KMS-11 (cell line): Measurements from ENCODE around the gene PIK3IP1.

Experiments used
- H2AFZ ChIP-seq: fragments of 200-600 bp; sonication (generic); 2 replicates; pipeline ENCODE4 v1.6.1; 2016; ENCODE audit warnings: antibody characterized with exemption, mixed run types, low read depth
- H3K27ac ChIP-seq: fragments of 200-600 bp; sonication (generic); 2 replicates; pipeline ENCODE4 v1.6.1; 2016; ENCODE audit warnings: mild to moderate bottlenecking, mixed run types
- H3K27me3 ChIP-seq: fragments of 200-600 bp; sonication (generic); 2 replicates; pipeline ENCODE4 v1.6.1; 2017; ENCODE audit warnings: mild to moderate bottlenecking, low read depth, mixed run types, moderate library complexity; ENCODE audit not compliant: insufficient read depth
- H3K36me3 ChIP-seq: fragments of 200-600 bp; sonication (generic); 2 replicates; pipeline ENCODE4 v1.6.1; 2017; ENCODE audit warnings: mild to moderate bottlenecking, mixed run types; ENCODE audit not compliant: insufficient read depth
- H3K4me1 ChIP-seq: fragments of 200-600 bp; sonication (generic); 2 replicates; pipeline ENCODE4 v1.6.1; 2016; ENCODE audit warnings: mild to moderate bottlenecking, low read depth, mixed run types; ENCODE audit not compliant: poor library complexity, severe bottlenecking
- H3K4me2 ChIP-seq: fragments of 200-600 bp; sonication (generic); 2 replicates; pipeline ENCODE4 v1.7.0; 2016; ENCODE audit warnings: mild to moderate bottlenecking, mixed run types
- H3K4me3 ChIP-seq: fragments of 200-600 bp; sonication (generic); IDR thresholded peaks from 2 replicates; pipeline ENCODE4 v1.6.1; 2017; ENCODE audit warnings: low read depth, low read length, mixed read lengths; ENCODE audit not compliant: insufficient read depth
- H3K79me2 ChIP-seq: fragments of 200-600 bp; sonication (generic); 2 replicates; pipeline ENCODE4 v1.6.1; 2016; ENCODE audit warnings: low read depth, mixed run types; ENCODE audit not compliant: insufficient read depth
- H3K9ac ChIP-seq: fragments of 200-600 bp; sonication (generic); 2 replicates; pipeline ENCODE4 v1.6.1; 2016; ENCODE audit warnings: mild to moderate bottlenecking, mixed run types
- H4K20me1 ChIP-seq: fragments of 200-600 bp; sonication (generic); 2 replicates; pipeline ENCODE4 v1.6.1; 2016; ENCODE audit warnings: mild to moderate bottlenecking, mixed run types; ENCODE audit not compliant: insufficient read depth
- TF ChIP-seq, protein P1 (sequence below): fragments of 200-600 bp; sonication (generic); conservative IDR thresholded peaks from 2 replicates; pipeline ENCODE4 v1.6.1; 2017; ENCODE audit warnings: low read depth, mild to moderate bottlenecking, antibody characterized with exemption, low read length, moderate library complexity, mixed read lengths

PIK3IP1 gene, protein sequence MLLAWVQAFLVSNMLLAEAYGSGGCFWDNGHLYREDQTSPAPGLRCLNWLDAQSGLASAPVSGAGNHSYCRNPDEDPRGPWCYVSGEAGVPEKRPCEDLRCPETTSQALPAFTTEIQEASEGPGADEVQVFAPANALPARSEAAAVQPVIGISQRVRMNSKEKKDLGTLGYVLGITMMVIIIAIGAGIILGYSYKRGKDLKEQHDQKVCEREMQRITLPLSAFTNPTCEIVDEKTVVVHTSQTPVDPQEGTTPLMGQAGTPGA

DNA sequence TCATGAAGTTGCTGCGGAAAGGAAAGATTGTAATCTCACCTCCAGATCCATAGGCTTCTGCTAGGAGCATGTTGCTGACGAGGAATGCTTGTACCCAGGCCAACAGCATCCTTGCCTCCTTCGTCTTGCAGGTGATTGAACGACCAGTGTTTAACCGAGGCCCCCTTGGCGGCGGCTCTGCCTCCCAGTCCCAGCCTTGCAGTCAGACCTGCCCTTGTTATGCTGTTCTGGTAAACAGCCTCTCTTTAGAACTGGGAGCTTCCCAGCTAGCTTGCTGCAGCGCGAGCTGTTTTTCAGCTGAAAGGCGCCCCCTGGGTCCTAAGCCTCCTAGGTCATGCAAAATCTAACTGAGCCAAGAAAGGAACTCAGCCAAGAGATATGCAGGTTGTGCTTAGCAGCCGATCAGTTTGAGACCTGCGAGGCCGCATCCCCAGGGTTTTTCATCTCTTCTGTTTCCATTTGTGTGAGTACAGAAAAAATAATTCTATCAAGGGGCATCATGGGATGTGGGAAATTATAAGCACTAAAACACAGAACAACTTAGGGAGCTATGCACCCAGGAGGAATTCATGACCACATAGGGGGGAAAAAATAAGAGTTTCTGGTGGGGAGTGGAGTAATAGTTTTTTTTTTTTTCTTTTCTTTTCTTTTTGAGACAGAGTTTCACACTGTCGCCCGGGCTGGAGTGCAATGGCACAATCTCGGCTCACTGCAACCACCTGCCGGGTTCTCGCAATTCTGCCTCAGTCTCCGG, at the start of gene PIK3IP1:
PIK3IP1 (minus strand) TSS at position 253 of the 754 bp plus-strand sequence; CDS start at position 109, 144 bp downstream.
- Histone ChIP-seq H2AFZ (peak within 1 kb of the TSS; percentile 86), H3K36me3 (no peaks in the 10 kb centered on the region), H3K27ac (peak within 1 kb of the TSS; percentile 84), H3K4me2 (peak within 1 kb of the TSS; percentile 100), H3K9ac (peak within 1 kb of the TSS; percentile 86), H3K27me3 (no peaks in the 10 kb centered on the region), H4K20me1 (no peaks in the 10 kb centered on the region), H3K79me2 (no peaks in the 10 kb centered on the region; the same call in 1 of the 2 replicates), H3K4me1 (peaks cover 30% of the 10 kb centered on the region), H3K4me3 (no peak within 1 kb of the TSS)
- TF ChIP-seq, protein P1, sequence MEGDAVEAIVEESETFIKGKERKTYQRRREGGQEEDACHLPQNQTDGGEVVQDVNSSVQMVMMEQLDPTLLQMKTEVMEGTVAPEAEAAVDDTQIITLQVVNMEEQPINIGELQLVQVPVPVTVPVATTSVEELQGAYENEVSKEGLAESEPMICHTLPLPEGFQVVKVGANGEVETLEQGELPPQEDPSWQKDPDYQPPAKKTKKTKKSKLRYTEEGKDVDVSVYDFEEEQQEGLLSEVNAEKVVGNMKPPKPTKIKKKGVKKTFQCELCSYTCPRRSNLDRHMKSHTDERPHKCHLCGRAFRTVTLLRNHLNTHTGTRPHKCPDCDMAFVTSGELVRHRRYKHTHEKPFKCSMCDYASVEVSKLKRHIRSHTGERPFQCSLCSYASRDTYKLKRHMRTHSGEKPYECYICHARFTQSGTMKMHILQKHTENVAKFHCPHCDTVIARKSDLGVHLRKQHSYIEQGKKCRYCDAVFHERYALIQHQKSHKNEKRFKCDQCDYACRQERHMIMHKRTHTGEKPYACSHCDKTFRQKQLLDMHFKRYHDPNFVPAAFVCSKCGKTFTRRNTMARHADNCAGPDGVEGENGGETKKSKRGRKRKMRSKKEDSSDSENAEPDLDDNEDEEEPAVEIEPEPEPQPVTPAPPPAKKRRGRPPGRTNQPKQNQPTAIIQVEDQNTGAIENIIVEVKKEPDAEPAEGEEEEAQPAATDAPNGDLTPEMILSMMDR, result peak; percentile 84

DNA sequence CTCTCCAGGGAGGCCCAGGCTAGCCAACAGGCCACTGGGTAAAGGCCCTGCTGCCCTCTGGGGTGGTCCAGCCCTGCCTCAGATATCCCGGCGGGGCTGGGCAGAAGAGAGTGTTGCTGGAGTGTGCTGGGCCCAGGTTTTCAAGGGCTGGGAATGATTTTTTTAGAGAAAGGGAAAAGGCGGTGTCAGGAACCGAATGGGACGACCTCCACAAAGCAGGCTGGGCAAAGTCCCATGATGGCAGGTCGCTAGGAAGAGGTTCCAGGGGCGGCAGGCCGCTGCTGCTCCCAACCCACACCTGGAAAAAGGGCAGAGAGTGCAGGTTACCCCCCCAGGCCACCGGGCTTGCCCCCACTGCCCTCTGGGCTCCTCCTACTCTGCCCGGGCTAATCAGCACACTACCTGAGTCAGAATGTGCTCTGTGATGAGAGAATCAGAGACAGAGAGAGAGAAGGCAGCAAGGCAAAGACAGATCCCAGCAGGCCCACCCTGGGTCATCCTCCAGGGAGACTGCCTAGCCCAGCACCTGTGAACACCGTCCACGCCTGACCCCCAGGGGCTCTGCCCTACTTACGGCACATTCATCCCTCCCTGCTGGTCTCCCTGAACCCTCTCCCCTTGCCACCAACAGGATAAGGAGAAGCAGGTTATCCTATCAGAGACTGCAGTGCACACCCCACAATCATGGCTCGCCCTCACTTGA, 49.2 kb upstream of the PIK3IP1 start:
- H2AFZ ChIP-seq, result no peak overlapping the region
- H3K4me2 ChIP-seq, result no peak overlapping the region
- H3K4me3 ChIP-seq, result no peak overlapping the region
- H4K20me1 ChIP-seq, result no peaks in the 10 kb centered on the region
- no peaks in the 10 kb centered on the region for H3K27me3 ChIP-seq
- H3K27ac ChIP-seq, result no peak overlapping the region
- no peaks in the 10 kb centered on the region for H3K36me3 ChIP-seq
- TF ChIP-seq, protein P1, result no peak
- H3K4me1 ChIP-seq, result peaks cover 11% of the 10 kb centered on the region
- peaks cover 18% of the 10 kb centered on the region; the same call in 1 of the 2 replicates for H3K79me2 ChIP-seq
- H3K9ac ChIP-seq, result no peak overlapping the region

DNA sequence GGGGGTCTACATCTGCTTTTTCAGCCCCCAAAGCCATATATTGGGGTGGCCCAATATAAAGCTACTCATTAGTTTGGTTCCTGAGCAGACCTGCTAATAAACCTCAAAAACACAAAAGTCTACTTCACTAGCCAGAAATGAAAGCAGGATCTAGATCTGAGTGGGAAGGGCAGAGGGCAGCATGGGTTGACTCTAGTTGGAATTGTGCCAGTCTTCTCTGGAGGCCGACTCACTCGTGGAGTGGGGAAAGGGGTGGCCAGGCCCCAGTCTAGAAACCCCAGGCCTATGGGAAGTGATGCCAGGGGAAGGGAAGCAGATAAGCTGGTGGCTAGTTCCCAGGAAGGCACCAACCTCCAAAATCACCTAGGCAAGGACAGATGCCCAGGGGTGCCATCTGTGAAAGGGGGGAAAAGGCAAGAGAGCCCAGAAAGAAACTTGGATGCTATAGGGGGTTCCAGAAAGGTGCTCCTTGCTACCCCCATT, 48.5 kb upstream of the PIK3IP1 start:
- TF ChIP-seq, protein P1, result no peak
- H3K4me3 ChIP-seq, result no peak overlapping the region
- peaks cover 11% of the 10 kb centered on the region for H3K4me1 ChIP-seq
- no peak overlapping the region for H3K9ac ChIP-seq
- H3K36me3 ChIP-seq, result no peaks in the 10 kb centered on the region
- no peaks in the 10 kb centered on the region for H3K27me3 ChIP-seq
- H3K79me2 ChIP-seq, result peaks cover 18% of the 10 kb centered on the region; the same call in 1 of the 2 replicates
- no peak overlapping the region for H2AFZ ChIP-seq
- H3K27ac ChIP-seq, result no peak overlapping the region
- no peaks in the 10 kb centered on the region for H4K20me1 ChIP-seq
- no peak overlapping the region for H3K4me2 ChIP-seq

DNA sequence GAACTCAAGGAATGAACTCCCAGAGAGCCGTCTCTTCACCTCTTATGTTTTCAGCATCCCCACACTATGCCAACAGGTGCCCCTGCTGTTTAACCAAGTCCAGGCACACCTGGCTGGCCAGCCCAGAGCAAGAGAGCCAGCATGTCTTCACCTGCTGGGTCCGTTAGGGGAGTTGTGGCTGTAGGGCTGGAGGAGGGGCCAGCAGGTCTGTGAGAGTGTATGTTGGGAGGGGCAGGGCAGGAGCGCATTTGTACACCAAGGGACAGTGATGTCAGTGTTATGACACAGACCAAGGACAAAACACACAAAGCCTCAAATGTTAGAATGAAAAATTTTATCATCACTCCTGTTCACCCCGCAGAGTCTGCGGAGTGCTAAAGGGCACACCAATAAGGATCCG, 48.1 kb upstream of the PIK3IP1 start:
- Histone ChIP-seq H3K4me1 (peaks cover 11% of the 10 kb centered on the region), H3K36me3 (no peaks in the 10 kb centered on the region), H4K20me1 (no peaks in the 10 kb centered on the region), H3K27me3 (no peaks in the 10 kb centered on the region), H3K4me2 (no peak overlapping the region), H3K9ac (no peak overlapping the region), H2AFZ (no peak overlapping the region), H3K27ac (no peak overlapping the region), H3K79me2 (peaks cover 14% of the 10 kb centered on the region; the same call in 1 of the 2 replicates), H3K4me3 (no peak overlapping the region)
- TF ChIP-seq, protein P1, result no peak
